SK-N-SH treated with all-trans-retinoic acid at 6 μM for 48 hours (cell line): ENCODE data around the gene KIF23.
"Not testable (repeated sequence)": the region's sequence is repeated elsewhere in the genome, so short reads cannot be mapped to it uniquely, and the experiment has no call there.

Experiments used
- ATAC-seq: fragments of 200-7000 bp; cut with Tn5 transposase; 3 replicates; pipeline ENCODE4 v1.9.1; 2020; ENCODE audit warnings: mild to moderate bottlenecking, moderate library complexity
- ARNTL ChIP-seq: fragments of 450-650 bp; formaldehyde crosslinking; IDR thresholded peaks from 2 replicates; pipeline ENCODE4 v1.5.0; 2020; ENCODE audit warnings: low read depth, mild to moderate bottlenecking, moderate library complexity, borderline replicate concordance
- BACH2 ChIP-seq: fragments of 250-450 bp; sonication (Bioruptor Pico); IDR thresholded peaks from 2 replicates; pipeline ENCODE4 v1.9.0; 2021; ENCODE audit warnings: mild to moderate bottlenecking, borderline replicate concordance
- CSDC2 ChIP-seq: fragments of 250-450 bp; sonication (Bioruptor Pico); IDR thresholded peaks from 2 replicates; pipeline ENCODE4 v1.5.0; 2020; ENCODE audit warnings: mild to moderate bottlenecking, moderate library complexity
- ESRRG ChIP-seq: fragments of 250-450 bp; sonication (Bioruptor Pico); IDR thresholded peaks from 2 replicates; pipeline ENCODE4 v1.6.1; 2021; ENCODE audit warnings: mild to moderate bottlenecking
- GLIS3 ChIP-seq: fragments of 250-450 bp; sonication (Bioruptor Pico); IDR thresholded peaks from 2 replicates; pipeline ENCODE4 v1.5.0; 2020; ENCODE audit warnings: mild to moderate bottlenecking, moderate library complexity
- OSR1 ChIP-seq: fragments of 250-450 bp; sonication (Bioruptor Pico); IDR thresholded peaks from 2 replicates; pipeline ENCODE4 v1.8.0; 2022; ENCODE audit warnings: moderate library complexity, mild to moderate bottlenecking, inconsistent platforms
- PPARA ChIP-seq: fragments of 250-450 bp; sonication (Bioruptor Pico); IDR thresholded peaks from 2 replicates; pipeline ENCODE4 v1.5.0; 2020; ENCODE audit warnings: mild to moderate bottlenecking, borderline replicate concordance
- RARB ChIP-seq: fragments of 250-450 bp; sonication (Bioruptor Pico); IDR thresholded peaks from 2 replicates; pipeline ENCODE4 v1.8.0; 2021; ENCODE audit warnings: mild to moderate bottlenecking, moderate library complexity
- SNAI2 ChIP-seq: fragments of 250-450 bp; sonication (Bioruptor Pico); IDR thresholded peaks from 2 replicates; pipeline ENCODE4 v1.5.0; 2020; ENCODE audit warnings: mild to moderate bottlenecking, moderate library complexity
- TCF4 ChIP-seq: fragments of 250-450 bp; sonication (Bioruptor Pico); IDR thresholded peaks from 2 replicates; pipeline ENCODE4 v1.8.0; 2021; ENCODE audit warnings: mild to moderate bottlenecking, moderate library complexity, borderline replicate concordance
- TOX ChIP-seq: fragments of 250-450 bp; sonication (Bioruptor Pico); IDR thresholded peaks from 2 replicates; pipeline ENCODE4 v1.8.0; 2021; ENCODE audit warnings: mild to moderate bottlenecking, moderate library complexity, borderline replicate concordance
- TSHZ2 ChIP-seq: fragments of 250-450 bp; sonication (Bioruptor Pico); IDR thresholded peaks from 2 replicates; pipeline ENCODE4 v1.5.0; 2020; ENCODE audit warnings: mild to moderate bottlenecking, moderate library complexity
- ZC3H10 ChIP-seq: fragments of 250-450 bp; sonication (Bioruptor Pico); IDR thresholded peaks from 2 replicates; pipeline ENCODE4 v1.5.1; 2021; ENCODE audit warnings: mild to moderate bottlenecking, moderate library complexity
- ZFP3 ChIP-seq: fragments of 250-450 bp; sonication (Bioruptor Pico); IDR thresholded peaks from 2 replicates; pipeline ENCODE4 v1.5.0; 2020; ENCODE audit warnings: mild to moderate bottlenecking, moderate library complexity
- ZNF565 ChIP-seq: fragments of 450-650 bp; formaldehyde crosslinking; conservative IDR thresholded peaks from 2 replicates; pipeline ENCODE4 v1.5.0; 2020; ENCODE audit warnings: low read depth, mild to moderate bottlenecking, moderate library complexity
- ZNF70 ChIP-seq: fragments of 450-650 bp; formaldehyde crosslinking; IDR thresholded peaks from 2 replicates; pipeline ENCODE4 v1.5.0; 2020; ENCODE audit warnings: mild to moderate bottlenecking, moderate library complexity
- TF ChIP-seq, protein P1 (sequence below): fragments of 250-450 bp; sonication (Bioruptor Pico); IDR thresholded peaks from 2 replicates; pipeline ENCODE4 v1.8.0; 2021; ENCODE audit warnings: low read depth, mild to moderate bottlenecking, moderate library complexity, borderline replicate concordance

KIF23 gene

DNA sequence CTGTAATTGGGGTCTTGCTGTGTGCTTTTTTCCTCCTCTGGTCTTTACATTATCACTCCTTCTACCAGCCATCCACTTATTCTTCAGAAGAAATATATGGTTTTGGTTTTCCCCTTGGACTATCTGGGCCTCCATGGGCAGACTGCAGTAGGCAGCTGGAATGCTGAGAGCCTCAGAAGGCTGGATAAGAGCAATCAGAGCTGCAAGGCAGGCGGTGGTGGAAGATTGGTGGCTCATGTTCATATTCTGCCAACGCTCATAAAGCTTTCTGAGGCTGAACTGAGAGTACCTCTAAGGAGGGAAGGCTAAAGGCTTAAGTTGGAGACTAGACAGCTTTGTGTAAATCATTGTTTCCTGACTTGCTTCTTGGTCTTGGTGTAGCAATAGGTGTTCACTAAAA, 32.8 kb downstream of the KIF23 start:
- TF ChIP-seq PPARA (CRISPR knock-in tag) (no peak), ZNF565 (CRISPR knock-in tag) (no peak), OSR1 (no peak), CSDC2 (CRISPR knock-in tag) (no peak), ARNTL (CRISPR knock-in tag) (no peak), SNAI2 (CRISPR knock-in tag) (no peak), ESRRG (CRISPR knock-in tag) (no peak), TOX (CRISPR knock-in tag) (no peak), ZC3H10 (CRISPR knock-in tag) (no peak), ZNF70 (CRISPR knock-in tag) (no peak), RARB (no peak), GLIS3 (no peak), TSHZ2 (CRISPR knock-in tag) (no peak), BACH2 (CRISPR knock-in tag) (no peak), TCF4 (CRISPR knock-in tag) (no peak)

DNA sequence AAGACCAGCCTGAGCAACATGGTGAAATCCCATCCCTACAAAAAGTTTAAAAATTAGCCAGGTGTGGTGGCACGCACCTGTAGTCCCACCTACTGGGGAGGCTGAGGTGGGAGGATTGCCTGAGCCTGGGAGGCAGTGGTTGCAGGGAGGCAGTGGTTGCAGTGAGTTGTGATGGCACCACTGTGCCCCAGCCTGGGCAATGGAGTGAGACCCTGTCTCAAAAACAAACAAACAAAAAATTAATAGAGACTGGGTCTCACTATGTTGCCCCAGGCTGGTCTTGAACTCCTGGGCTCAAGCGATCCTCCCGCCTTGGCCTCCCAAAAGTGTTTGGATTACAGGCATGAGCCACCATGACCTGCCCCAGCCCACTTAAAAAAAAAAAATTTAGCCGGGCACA, 36.1 kb downstream of the KIF23 start:
- ATAC-seq, result not testable (repeated sequence)

More for the DNA sequence above, 32.8 kb downstream of the KIF23 start:
- ATAC-seq, result no peak

DNA sequence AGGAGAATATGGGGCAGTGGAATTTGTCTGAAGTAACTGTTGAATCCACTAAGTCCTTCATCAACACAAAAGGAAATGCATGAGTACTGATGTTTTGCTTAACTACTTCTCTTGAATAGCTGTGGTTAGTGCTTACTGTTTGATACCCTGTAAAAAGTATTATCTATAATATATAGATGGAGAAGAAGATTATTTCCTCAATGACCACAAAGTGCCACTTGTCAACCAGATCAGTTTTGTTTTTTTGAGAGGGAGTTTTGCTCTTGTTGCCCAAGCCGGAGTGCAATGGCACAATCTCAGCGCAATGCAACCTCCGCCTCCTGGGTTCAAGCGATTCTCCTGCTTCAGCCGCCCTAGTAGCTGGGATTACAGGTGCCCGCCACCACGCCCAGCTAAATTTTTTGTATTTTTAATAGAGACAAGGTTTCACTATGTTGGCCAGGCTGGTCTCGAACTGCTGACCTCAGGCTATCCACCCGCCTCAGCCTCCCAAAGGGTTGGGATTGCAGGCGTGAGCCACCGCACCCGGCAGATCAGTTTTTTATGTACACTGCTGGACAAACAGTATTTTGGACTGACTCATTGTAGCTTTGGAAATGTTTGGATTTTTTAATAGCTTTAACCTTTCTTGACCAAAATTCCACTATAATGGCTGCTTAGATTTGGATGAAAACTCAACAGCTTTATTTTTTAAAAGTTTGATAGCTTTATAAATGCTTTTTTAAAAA, 37.0 kb downstream of the KIF23 start:
- TF ChIP-seq ZFP3 (CRISPR knock-in tag) (no peak), TOX (CRISPR knock-in tag) (no peak)
- no peak for ATAC-seq

- TF ChIP-seq RARB (no peak), TSHZ2 (CRISPR knock-in tag) (0 out of 2 replicates have a peak, but pooled peaks have one; percentile 27), ZNF565 (CRISPR knock-in tag) (no peak), SNAI2 (CRISPR knock-in tag) (no peak), ARNTL (CRISPR knock-in tag) (no peak), CSDC2 (CRISPR knock-in tag) (0 out of 2 replicates have a peak, but pooled peaks have one; percentile 10)
- TF ChIP-seq, protein P1, sequence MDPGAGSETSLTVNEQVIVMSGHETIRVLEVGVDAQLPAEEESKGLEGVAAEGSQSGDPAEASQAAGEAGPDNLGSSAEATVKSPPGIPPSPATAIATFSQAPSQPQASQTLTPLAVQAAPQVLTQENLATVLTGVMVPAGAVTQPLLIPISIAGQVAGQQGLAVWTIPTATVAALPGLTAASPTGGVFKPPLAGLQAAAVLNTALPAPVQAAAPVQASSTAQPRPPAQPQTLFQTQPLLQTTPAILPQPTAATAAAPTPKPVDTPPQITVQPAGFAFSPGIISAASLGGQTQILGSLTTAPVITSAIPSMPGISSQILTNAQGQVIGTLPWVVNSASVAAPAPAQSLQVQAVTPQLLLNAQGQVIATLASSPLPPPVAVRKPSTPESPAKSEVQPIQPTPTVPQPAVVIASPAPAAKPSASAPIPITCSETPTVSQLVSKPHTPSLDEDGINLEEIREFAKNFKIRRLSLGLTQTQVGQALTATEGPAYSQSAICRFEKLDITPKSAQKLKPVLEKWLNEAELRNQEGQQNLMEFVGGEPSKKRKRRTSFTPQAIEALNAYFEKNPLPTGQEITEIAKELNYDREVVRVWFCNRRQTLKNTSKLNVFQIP (CRISPR knock-in tag), result no peak
- peak; percentile 56 for ATAC-seq
Observed at GRCh38 chr15:69451951-69452691, 38.0 kb downstream of the KIF23 start.
